RWPE1 (cell line): ENCODE results near the gene PCYOX1L.
A peak's percentile ranks its signal among the peaks of the same experiment; 100 is the strongest.

ENCODE experiments used
- CTCF ChIA-PET: fragments of 350-600 bp; sonication (Branson Sonifier 250); formaldehyde crosslinking; extraction: SDS; loops from one replicate; lab custom pipeline; 2021; lab: Yijun Ruan, JAX
- POLR2A ChIA-PET: fragments of 400-600 bp; formaldehyde crosslinking; extraction: SDS; loops from one replicate; lab custom pipeline; 2020; ENCODE audit warnings: antibody characterized with exemption; ENCODE audit not compliant: low non-redundant PET; lab: Yijun Ruan, JAX
- DNase-seq: peaks from one replicate; pipeline ENCODE4 v3.0.0; 2012; ENCODE audit warnings: low spot score
- H3K27ac ChIP-seq: fragments of 450-650 bp; 2 replicates; pipeline ENCODE4 v1.5.1; 2017
- TF ChIP-seq, protein P1 (sequence below): fragments of 450-650 bp; conservative IDR thresholded peaks from 2 replicates; pipeline ENCODE4 v1.5.1; 2017; ENCODE audit warnings: low read depth, mild to moderate bottlenecking

The PCYOX1L gene

DNA sequence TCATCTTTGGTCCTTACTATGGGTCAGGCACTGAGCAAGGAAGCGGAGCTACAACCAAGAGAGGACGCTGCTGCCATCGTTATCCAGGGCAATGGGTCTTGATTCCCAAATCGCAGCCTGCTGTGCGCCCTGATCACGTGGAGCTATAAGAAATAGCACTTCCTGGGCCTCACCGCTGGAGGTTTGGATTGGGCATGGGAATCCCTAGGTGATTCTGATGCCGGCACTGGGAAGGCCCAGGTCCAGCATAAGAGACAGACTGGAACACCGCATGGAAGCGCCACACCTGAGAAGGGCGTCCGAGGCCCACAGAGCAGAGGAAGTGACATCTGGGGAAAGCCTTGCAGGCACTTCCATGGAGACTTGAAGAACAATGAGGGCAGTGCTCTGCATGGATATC is 18.3 kb downstream of the PCYOX1L start:
- CTCF ChIA-PET: interaction anchor here (1.7 kb wide), 1 partner anchor 8 kb away, joined by 8 read pairs; no protein-coding TSS in a partner anchor

DNA sequence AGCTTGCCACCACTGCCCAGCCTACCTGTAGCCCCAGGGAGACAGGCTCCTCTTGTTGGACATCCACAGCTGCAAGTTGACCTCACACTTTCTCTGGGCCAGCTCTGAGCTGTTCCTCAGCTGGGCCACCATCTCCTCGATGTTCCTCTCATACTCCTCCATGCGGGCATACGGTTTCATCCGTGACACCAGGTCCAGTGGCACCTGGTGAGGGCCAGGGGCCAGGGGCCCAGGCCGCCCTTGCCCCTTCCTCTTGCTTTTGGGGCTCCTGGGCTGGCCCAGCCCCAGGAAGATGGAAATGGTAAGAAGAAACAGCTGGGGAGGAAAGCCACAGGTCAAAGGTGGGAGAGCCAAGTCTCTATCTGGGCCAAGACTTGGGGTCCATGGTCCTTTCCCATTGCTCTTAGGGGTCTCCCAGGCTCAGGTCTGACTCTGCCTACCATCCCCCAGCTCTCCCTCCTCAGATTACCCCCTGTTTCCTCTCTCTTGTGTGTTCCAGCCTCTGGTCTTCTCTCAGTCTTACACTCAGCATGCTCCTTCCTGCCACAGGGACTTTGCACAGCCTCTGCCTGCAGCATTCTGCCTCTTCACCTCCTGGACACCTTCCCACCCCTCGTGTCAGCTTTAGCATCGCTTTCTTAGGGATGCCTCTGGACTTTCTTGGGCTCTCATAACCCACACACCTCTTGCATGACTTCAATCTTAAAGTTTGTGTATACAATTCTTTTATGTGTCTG is 19.0 kb downstream of the PCYOX1L start:
- ChIA-PET CTCF (interaction anchor here (0.6 to 1.7 kb wide), 2 partner anchors 9 to 175 kb away, joined by 5 to 8 read pairs; no protein-coding TSS in a partner anchor), POLR2A (no interaction called here)
- TF ChIP-seq, protein P1, sequence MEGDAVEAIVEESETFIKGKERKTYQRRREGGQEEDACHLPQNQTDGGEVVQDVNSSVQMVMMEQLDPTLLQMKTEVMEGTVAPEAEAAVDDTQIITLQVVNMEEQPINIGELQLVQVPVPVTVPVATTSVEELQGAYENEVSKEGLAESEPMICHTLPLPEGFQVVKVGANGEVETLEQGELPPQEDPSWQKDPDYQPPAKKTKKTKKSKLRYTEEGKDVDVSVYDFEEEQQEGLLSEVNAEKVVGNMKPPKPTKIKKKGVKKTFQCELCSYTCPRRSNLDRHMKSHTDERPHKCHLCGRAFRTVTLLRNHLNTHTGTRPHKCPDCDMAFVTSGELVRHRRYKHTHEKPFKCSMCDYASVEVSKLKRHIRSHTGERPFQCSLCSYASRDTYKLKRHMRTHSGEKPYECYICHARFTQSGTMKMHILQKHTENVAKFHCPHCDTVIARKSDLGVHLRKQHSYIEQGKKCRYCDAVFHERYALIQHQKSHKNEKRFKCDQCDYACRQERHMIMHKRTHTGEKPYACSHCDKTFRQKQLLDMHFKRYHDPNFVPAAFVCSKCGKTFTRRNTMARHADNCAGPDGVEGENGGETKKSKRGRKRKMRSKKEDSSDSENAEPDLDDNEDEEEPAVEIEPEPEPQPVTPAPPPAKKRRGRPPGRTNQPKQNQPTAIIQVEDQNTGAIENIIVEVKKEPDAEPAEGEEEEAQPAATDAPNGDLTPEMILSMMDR: no peak
- H3K27ac ChIP-seq: no peak overlapping the region
- DNase-seq: no peak

More for the DNA sequence above, 18.3 kb downstream of the PCYOX1L start:
- H3K27ac ChIP-seq: no peak overlapping the region
- no peak for DNase-seq
- TF ChIP-seq, protein P1: no peak
- POLR2A ChIA-PET: no interaction called here

DNA sequence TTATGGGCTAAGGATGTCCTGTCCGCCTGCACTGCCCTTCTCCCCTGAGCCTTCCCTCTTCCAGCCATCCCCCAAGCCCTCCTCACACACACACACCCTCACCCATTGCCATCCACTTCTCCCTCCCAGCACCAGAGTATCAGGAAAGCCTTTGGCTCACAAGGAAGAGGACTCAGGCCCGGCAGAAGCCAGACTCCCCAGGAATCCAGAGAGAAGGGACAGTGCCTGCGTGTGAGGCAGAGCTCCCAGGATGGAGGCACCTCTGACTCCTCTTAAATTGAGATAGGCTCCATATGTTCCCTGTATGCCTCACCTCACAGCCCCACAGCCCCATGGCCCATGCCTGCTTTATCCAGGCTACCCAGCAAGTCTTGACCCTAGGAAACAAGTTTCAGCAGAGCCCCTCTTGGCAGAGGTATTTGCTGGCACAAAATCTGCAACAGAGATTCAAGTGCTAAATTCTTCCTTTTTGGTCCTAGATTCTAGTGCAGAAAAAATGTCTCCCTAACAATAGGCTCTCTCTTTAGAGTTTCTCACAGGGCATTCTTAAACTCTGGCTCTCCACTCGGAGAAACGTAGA is 20.5 kb downstream of the PCYOX1L start:
- TF ChIP-seq, protein P1: no peak
- peak overlapping the region; percentile 75 for H3K27ac ChIP-seq
- ChIA-PET CTCF (interaction anchor here (0.6 to 0.8 kb wide), 2 partner anchors 64 to 1264 kb away, joined by 5 read pairs; no protein-coding TSS in a partner anchor), POLR2A (no interaction called here)
- no peak for DNase-seq

DNA sequence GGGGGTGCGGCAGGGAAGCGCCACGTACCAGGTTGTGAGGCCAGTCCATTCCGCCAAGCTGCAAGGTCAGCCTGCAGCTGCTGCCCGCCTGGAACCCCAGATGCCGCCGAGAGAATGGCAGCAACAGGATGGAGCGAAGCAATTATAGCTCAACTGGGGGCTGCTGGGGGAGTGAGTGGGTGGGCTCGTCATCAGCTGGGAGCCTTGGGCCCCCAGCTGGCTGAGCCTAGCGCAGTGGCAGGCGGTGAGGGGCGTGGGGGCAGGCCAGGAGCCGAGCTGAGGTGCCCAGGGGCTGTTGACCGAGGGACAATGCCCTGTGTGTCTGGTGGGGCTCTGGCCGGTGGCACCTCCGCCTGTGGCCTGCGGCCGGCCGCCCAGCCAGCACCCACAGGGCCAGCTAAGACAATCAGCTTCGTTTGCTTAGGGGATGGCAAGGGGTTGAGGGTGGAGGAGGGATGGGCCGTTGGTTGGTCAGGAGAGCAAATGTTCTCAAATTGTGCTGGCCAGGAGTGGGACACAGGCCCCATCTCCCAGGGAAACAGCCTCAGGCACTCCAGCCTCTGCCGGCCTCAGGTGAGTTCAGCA is 21.4 kb downstream of the PCYOX1L start, which contains the start of gene IL17B:
Gene IL17B, minus strand, starts transcription at position 116 of the 585 bp plus-strand sequence. Its CDS starts 67 bp downstream, at position 49.
- POLR2A ChIA-PET: no interaction called here
- CTCF ChIA-PET: interaction anchor here (0.6 to 1.0 kb wide), 3 partner anchors 54 to 190 kb away, joined by 3 to 5 read pairs (median 4); no protein-coding TSS in a partner anchor
- no peak for DNase-seq
- peak within 1 kb of the TSS; percentile 75 for H3K27ac ChIP-seq
- TF ChIP-seq, protein P1: no peak

DNA sequence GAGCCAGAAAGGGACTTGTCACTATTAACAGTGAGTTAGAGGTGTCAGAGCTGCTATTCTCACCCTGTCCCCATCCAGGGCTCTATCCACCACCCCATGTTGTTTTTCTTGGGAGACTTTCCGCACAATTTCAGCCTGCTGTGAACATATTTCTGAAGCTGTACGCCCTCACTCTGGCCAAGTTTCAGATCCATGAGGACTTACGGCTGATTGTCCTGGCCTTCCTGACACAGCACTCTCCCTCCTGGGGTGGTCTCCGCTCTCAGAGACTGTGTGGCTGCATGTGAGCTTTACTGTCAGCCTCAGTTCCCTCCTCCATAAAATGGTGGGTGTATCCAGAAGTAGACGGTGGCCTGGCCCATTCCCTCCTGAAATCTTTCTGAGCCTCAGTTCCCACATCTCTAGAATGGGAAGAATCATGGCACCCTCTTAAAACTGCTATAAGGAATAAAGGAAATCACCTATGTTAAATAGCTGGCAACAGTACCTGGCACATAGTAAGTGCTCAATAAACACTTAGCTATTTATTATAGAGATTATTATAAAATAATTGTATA is 22.1 kb downstream of the PCYOX1L start:
- POLR2A ChIA-PET: no interaction called here
- DNase-seq: no peak
- TF ChIP-seq, protein P1: no peak
- peak overlapping the region; percentile 75 for H3K27ac ChIP-seq
- CTCF ChIA-PET: interaction anchor here (0.6 to 1.0 kb wide), 2 partner anchors 55 to 189 kb away, joined by 3 to 5 read pairs; no protein-coding TSS in a partner anchor
